Measurements from ENCODE around the gene TWF2.

TWF2 gene

GRCh38 chr3:52223449-52224408, 15.2 kb downstream of the TWF2 start:
- H3K27me3 Mint-ChIP-seq, result no peaks in the 10 kb centered on the region
- H3K9me3 Mint-ChIP-seq, result no peaks in the 10 kb centered on the region
- no peaks in the 10 kb centered on the region for H3K36me3 Mint-ChIP-seq

GRCh38 chr3:52222319-52223221, 16.4 kb downstream of the TWF2 start:
- Mint-ChIP-seq H3K4me1 (peaks cover 82% of the 10 kb centered on the region), H3K27me3 (no peaks in the 10 kb centered on the region), H3K9me3 (no peaks in the 10 kb centered on the region), H3K4me3 (peak overlapping the region; percentile 62), H3K27ac (peak overlapping the region; percentile 51), H3K36me3 (no peaks in the 10 kb centered on the region)

More at GRCh38 chr3:52223449-52224408, 15.2 kb downstream of the TWF2 start:
- H3K4me1 Mint-ChIP-seq, result peaks cover 70% of the 10 kb centered on the region
- H3K27ac Mint-ChIP-seq, result peak overlapping the region; percentile 46
- H3K4me3 Mint-ChIP-seq, result peak overlapping the region; percentile 61

GRCh38 chr3:52221563-52222318, 17.2 kb downstream of the TWF2 start:
- Mint-ChIP-seq H3K4me1 (peaks cover 88% of the 10 kb centered on the region), H3K36me3 (no peaks in the 10 kb centered on the region), H3K9me3 (no peaks in the 10 kb centered on the region), H3K27me3 (no peaks in the 10 kb centered on the region), H3K4me3 (peak overlapping the region; percentile 62), H3K27ac (peak overlapping the region; percentile 51)

DNA sequence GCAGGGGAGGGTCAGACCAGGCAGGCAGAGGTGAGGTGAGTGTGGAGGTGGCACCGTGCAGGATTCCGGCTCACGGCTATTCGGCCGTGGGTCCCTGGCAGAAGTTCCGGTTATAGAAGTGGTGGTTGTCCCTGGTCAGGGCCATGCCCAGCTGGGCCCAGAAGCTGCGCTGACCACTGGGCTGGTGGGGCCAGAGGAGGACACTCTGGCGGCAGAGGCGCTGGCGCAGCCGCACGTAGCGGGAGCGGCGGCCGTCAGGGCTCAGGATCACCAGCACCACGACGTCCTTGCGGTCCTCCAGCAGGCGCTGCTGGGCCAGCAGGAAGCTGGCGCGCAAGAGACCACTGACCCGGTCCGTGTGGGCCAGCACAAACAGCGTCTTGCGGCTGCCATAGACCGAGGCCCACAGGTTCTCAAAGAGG, 17.8 kb downstream of the TWF2 start:
- no peaks in the 10 kb centered on the region for H3K9me3 Mint-ChIP-seq
- peaks cover 86% of the 10 kb centered on the region for H3K4me1 Mint-ChIP-seq
- no peak overlapping the region for H3K27ac Mint-ChIP-seq
- H3K4me3 Mint-ChIP-seq, result no peak overlapping the region
- H3K27me3 Mint-ChIP-seq, result no peaks in the 10 kb centered on the region
- no peaks in the 10 kb centered on the region for H3K36me3 Mint-ChIP-seq

DNA sequence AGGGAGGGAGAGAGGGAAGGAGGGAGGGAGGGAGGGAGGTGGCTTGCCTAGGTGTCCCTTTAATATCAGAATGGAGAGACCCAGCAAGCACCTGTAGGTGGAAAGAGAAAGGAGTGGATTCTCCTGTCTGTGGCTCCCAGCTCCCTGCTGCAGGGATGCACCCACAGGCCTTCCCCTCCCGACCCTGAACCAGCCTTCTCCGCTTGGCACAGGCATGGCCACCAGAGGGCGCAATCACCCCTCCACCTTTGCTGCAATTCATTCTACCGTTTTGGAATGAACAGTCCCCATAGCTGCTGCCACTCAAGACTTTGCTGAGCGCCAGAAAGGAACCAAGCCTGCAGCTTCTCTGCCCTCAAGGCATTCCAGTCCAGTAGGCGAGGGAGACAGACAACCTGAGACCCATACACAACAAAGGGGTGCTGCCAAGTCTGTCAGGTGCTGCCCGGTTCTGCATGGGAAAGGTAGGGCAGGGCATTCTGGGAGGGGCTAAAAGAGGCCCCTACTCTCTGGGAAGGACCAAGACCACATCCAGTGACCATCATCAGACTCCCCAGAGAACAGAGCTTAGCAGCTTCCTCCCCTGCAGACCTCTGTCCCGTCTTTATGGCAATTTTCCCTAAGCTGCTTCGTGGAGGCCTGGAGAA, 18.5 kb downstream of the TWF2 start:
- Mint-ChIP-seq H3K36me3 (peaks cover 2% of the 10 kb centered on the region), H3K9me3 (no peaks in the 10 kb centered on the region), H3K4me3 (no peak overlapping the region), H3K4me1 (peaks cover 83% of the 10 kb centered on the region), H3K27ac (peak overlapping the region; percentile 25), H3K27me3 (no peaks in the 10 kb centered on the region)

DNA sequence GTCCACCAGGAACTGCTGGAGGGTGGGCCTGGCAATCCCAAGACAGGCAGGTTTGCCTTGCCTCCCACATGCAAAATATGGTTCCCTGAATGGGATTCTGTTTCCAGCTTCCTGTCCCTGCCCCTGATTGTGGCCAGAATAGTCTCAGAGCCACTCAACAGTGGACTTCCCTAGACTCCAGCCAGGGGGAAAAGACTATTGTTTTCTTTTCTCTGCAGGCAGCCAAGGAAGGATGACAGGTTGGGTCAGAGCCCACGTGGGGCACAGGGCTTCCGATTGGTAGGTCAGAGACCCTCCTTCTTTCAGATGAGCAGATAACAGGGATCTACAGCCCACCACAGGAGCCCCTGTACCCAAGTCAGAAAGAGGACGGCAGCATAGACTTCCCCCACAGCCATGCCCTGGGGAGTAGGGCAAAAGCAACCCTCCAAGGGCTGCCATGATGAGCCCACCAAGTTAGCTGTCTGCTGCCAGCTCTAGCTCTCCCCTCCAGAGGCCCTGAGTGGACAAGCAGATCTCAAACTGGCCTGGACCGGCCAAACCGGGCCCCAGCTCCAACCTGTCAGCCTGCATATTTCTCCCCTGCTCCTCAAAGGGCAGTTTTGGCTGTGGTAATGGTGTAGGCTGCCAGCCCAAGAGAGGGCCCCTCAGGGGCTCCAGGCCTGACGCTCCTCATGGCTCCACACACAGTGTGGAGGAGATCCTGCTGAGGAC, 19.9 kb downstream of the TWF2 start:
- no peaks in the 10 kb centered on the region for H3K9me3 Mint-ChIP-seq
- no peak overlapping the region for H3K4me3 Mint-ChIP-seq

GRCh38 chr3:52218454-52218853, 20.5 kb downstream of the TWF2 start:
- Mint-ChIP-seq H3K4me1 (peaks cover 66% of the 10 kb centered on the region), H3K9me3 (no peaks in the 10 kb centered on the region), H3K36me3 (peaks cover 2% of the 10 kb centered on the region), H3K27me3 (no peaks in the 10 kb centered on the region), H3K27ac (peak overlapping the region; percentile 17), H3K4me3 (peak overlapping the region; percentile 53)

More for the DNA sequence above, 19.9 kb downstream of the TWF2 start:
- peaks cover 2% of the 10 kb centered on the region for H3K36me3 Mint-ChIP-seq
- no peaks in the 10 kb centered on the region for H3K27me3 Mint-ChIP-seq
- H3K27ac Mint-ChIP-seq, result no peak overlapping the region
- peaks cover 72% of the 10 kb centered on the region for H3K4me1 Mint-ChIP-seq

DNA sequence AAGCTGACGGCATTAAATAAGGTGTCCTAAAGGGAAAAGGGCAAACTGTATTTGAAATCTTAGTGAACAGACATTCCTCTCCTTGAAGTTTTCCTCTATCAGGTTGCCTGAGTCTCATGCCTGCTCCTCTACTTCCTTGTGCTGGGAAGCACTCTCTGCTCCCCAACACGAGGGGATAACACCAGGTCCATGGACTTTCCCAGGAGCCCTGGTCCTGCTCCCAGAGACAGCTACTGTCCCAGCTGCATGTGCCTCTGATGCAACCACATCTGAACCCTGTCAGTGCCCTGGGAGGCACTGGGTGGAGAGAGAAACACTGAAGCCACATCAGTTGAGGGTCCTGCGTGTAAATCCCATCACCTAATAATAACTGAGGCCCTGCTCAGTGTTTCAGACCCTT, 20.9 kb downstream of the TWF2 start:
- peaks cover 61% of the 10 kb centered on the region for H3K4me1 Mint-ChIP-seq
- no peaks in the 10 kb centered on the region for H3K27me3 Mint-ChIP-seq
- peak overlapping the region; percentile 17 for H3K27ac Mint-ChIP-seq
- no peaks in the 10 kb centered on the region for H3K9me3 Mint-ChIP-seq
- H3K4me3 Mint-ChIP-seq, result peak overlapping the region; percentile 53
- H3K36me3 Mint-ChIP-seq, result peaks cover 2% of the 10 kb centered on the region

DNA sequence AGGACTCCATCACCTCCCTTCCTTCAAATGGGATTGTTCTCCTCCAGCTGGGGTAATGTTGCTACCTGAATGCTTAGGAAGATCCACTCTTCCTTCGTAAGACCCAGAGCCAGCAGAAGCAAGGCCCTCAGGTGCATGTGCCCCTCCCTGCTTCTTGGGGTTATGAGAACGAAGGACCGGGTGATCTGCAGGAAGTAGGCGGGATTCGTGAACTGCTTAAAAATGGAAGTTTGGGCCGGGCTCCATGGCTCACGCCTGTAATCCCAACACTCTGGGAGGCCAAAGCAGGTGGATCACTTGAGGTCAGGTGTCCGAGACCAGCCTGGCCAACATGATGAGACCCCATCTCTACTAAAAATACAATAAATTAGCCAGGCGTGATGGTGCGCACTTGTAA, 21.6 kb downstream of the TWF2 start:
- peaks cover 55% of the 10 kb centered on the region for H3K4me1 Mint-ChIP-seq
- no peaks in the 10 kb centered on the region for H3K27me3 Mint-ChIP-seq
- H3K36me3 Mint-ChIP-seq, result peaks cover 2% of the 10 kb centered on the region
- peak overlapping the region; percentile 53 for H3K4me3 Mint-ChIP-seq
- H3K27ac Mint-ChIP-seq, result peak overlapping the region; percentile 62
- no peaks in the 10 kb centered on the region for H3K9me3 Mint-ChIP-seq

GRCh38 chr3:52216585-52217408, 22.2 kb downstream of the TWF2 start:
- Mint-ChIP-seq H3K4me1 (peaks cover 49% of the 10 kb centered on the region), H3K36me3 (peaks cover 2% of the 10 kb centered on the region), H3K27ac (peak overlapping the region; percentile 75), H3K4me3 (peak overlapping the region; percentile 53), H3K27me3 (no peaks in the 10 kb centered on the region), H3K9me3 (no peaks in the 10 kb centered on the region)

DNA sequence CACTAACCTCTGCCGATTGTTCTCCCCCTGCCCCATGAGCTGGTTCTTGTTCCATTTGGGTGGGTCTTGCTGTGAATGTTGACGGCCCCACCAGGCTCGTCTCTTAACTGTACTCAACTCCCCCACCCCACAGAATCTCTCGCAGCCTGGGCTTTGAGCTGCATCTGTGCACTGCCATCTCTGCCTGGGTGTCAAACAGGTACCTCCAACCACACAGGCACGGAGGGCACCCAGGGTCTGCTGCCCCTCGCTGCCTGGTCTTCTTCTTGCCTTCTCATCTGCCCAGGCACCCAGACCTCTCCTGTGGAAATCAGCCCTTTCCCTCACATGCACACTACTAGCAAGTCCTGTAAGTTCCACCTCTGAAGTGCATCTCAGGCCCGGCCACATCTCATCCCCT, 23.6 kb downstream of the TWF2 start:
- no peaks in the 10 kb centered on the region for H3K27me3 Mint-ChIP-seq
- peak overlapping the region; percentile 37 for H3K27ac Mint-ChIP-seq
- peaks cover 42% of the 10 kb centered on the region for H3K4me1 Mint-ChIP-seq
- H3K36me3 Mint-ChIP-seq, result peaks cover 2% of the 10 kb centered on the region
- H3K9me3 Mint-ChIP-seq, result no peaks in the 10 kb centered on the region
- no peak overlapping the region for H3K4me3 Mint-ChIP-seq

DNA sequence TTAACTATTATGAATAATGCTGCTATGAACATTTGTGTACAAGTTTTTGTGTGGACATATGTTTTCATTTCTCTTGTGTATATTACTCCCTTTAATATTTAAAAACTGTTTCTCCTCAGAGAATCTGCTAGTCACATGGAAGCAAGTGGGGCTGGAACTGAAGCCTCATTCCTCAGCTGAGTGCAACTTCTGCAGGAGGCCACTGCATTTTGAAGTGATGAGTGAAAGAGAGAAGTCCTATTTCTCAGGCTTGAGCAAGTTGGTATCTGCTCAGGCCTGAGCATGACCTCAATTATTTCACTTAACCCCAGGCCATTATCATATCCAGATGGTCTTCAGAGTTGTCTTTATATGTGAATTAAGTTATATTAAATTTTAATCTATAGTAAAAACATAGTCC, 25.1 kb downstream of the TWF2 start:
- Mint-ChIP-seq H3K27ac (no peak overlapping the region), H3K4me3 (no peak overlapping the region), H3K36me3 (peaks cover 5% of the 10 kb centered on the region), H3K27me3 (no peaks in the 10 kb centered on the region), H3K4me1 (peaks cover 32% of the 10 kb centered on the region), H3K9me3 (no peaks in the 10 kb centered on the region)

DNA sequence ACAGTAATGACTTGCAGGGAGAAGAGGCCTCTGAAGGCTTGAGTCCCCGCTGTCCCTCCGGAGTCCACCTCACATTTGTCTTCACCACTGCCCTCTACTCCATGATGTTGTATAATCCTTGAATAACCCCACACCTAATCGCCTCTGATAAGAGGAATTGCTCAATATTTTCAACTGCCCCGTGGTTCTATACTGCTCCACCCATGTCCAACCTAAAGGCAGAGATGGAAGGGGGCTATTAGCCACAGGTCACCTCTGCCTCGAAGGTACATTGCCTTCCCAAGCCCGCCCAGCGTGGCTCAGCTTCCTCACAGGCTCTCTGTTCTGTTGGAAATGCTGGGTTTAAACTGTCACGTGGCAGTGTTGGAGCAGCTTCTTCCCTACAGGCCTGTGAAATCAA, 26.0 kb downstream of the TWF2 start:
- no peak overlapping the region for H3K27ac Mint-ChIP-seq
- no peaks in the 10 kb centered on the region for H3K27me3 Mint-ChIP-seq
- peaks cover 7% of the 10 kb centered on the region for H3K36me3 Mint-ChIP-seq
- H3K9me3 Mint-ChIP-seq, result no peaks in the 10 kb centered on the region
- H3K4me3 Mint-ChIP-seq, result no peak overlapping the region
- peaks cover 23% of the 10 kb centered on the region for H3K4me1 Mint-ChIP-seq

All from activated naive CD4-positive, alpha-beta T cell treated with anti-CD3 and anti-CD28 coated beads, Interleukin-2, amount 50 U/mL, for 24 hours (primary cell).